Fibroblast of skin of left biceps (primary cell): Measurements from ENCODE around the gene CHN1.

Experiments used
- DNase-seq, 2 experiments: peaks; one replicate each; pipeline ENCODE4 v3.0.0-alpha.2; 2013; ENCODE audit warnings: low read depth in 2 of 2

CHN1 gene

GRCh38 chr2:174768557-174768956, 236.6 kb downstream of the CHN1 start:
- no peak for DNase-seq

DNA sequence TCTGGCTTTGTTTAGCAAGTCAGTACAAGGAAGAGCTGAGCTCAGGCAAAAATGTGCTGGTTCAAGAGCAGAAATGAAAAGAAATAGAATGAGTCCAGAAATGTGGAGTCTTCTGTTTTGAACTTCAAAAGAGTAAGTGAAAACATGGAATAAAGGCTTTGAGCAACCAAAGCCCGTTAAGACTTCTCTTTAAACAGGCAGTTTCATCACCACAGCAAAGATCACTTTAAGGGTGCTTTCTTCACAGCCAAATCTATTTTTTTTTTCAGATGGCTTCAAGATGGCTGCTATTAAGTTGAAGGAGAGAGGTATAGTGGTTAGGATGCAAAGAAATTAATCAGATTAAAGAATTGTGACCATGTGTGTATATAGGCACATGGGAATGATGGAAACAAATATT, 238.9 kb downstream of the CHN1 start:
- no peak for DNase-seq

- no peak for DNase-seq
Observed at GRCh38 chr2:174765576-174765975, 239.6 kb downstream of the CHN1 start.

GRCh38 chr2:174764280-174765255, 240.6 kb downstream of the CHN1 start, which contains the start of gene CHRNA1:
CHRNA1 (minus strand) TSS chr2:174764472; CDS start chr2:174764394, 78 bp downstream.
- DNase-seq = no peak

DNA sequence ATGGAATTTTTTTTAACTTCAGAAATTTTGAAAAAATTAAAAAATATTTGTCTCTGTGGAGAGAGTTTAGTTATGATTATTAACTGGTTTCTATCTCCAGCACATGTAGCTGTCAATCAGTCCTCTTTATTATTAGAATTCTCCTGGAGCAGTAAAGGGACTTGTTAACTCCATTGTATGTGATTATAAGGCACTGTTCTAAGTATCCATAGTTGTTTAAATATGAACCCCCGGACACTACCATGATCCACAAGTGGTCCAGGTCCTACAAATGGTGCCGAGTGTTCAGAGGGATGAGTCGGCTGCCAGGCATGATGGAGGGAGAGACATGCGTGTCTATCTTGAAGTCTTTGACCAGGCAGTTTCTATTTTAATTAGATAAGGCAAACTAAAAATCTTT, 241.4 kb downstream of the CHN1 start:
- DNase-seq = no peak

- DNase-seq = no peak
Observed at GRCh38 chr2:174762464-174762863, 242.7 kb downstream of the CHN1 start.

- DNase-seq = no peak
Observed at GRCh38 chr2:174761837-174762236, 243.3 kb downstream of the CHN1 start.

GRCh38 chr2:174760845-174761473, 244.2 kb downstream of the CHN1 start:
- no peak for DNase-seq

DNA sequence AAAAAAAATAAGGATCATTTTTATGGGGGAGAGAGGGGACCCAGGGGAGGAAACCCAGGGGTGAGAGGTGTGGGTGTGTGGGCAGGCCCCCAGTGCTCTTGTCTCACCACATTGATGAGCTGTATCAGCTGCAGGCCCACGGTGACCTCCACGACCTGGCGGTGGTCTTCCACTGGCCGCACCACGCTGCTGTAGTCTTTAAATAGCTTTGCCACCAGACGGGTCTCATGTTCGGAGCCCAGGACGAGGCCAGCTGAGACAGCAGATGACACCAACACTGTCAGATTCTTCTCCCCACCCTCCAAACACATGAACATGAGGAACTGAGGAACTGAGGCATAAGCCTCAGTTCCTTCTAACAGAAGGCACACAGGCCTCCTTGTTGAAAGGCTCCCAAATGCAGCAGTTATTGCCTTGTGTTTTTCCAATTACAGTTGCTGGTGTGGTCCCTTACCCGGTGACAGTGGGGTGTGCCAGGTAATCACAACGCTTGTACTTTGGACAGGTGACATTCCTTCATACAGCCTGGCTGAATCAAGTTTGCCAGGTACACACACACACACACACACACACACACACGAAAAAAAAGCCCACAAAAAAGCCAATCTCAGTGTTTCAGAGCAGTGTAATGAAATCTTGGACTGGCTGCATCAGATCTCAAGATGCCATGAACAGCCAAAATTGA, 245.7 kb downstream of the CHN1 start:
- no peak for DNase-seq

DNA sequence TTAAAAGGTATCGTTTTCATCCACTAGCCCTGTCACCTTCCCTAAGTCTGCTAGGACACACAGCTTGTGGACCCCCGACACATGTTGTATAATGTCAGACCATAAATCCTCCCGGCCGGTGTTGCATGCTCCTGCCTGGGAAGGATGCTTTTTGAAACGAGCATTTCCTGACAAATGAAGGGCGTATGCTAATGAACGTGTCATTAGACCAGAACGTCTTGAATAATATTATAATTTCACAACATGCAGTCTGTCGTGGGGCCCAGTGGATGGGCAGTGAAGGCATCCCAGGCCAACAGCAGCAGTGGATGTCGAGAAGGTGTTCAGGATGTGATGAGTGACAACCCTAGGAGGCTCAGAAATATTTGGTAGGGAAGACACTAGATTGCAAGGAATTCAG, 248.4 kb downstream of the CHN1 start:
- DNase-seq = no peak

- DNase-seq = no peak
Observed at GRCh38 chr2:174753038-174753633, 252.0 kb downstream of the CHN1 start.

DNA sequence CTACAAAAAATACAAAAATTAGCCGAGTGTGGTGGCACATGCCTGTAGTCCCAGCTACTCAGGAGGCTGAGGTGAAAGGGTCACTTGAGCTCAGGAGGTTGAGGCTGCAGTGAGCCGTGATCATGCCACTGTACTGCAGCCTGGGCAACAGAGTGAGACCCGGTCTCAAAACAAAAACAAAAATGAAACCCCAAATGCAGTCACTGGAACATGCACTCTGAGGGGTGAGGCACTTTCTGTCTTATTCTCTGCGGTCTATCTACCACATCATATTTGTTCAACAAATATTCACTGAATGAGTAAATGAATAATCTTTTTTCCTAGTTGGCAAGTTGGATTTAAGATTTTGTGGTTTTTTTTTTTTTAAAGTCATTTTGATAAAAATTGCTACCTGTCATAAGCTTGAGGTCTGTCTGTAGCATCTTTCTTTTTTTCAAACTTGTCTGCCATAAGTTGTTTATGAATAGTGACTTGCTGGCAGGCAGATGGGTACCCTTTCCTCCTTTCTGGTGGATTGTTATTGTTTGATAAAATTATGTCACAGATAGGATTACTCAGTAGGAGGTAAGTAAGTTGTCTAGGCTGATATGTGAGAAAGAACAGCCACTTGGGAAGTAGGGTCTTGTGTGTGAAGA, 252.7 kb downstream of the CHN1 start:
- no peak for DNase-seq

DNA sequence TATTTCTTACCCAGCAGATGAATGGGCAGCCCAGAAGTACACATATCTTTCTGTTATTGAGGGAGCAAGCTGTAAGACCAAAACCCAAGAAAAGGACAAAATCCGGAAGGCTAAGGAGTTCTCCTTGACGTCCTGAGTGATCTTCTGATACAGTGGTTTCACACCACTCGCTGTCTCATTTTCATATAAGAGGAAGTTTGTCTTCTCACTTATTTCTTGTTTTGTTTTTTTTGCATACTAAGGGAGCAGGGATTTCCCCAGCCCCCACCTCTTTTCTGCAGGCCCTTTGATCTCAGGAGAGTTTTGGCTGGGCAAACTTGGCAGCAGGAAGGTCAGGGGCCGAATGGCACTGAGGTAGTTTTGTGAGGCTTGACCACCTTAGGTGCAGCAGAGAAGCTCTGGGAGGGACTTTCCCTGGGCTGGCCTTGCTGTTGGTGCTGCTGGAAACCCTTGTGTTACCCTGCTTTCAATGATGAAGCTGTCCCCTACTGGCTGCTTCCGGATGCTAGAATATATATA, 254.2 kb downstream of the CHN1 start:
- DNase-seq = no peak

- no peak for DNase-seq
Observed at GRCh38 chr2:174749793-174750192, 255.4 kb downstream of the CHN1 start.

DNA sequence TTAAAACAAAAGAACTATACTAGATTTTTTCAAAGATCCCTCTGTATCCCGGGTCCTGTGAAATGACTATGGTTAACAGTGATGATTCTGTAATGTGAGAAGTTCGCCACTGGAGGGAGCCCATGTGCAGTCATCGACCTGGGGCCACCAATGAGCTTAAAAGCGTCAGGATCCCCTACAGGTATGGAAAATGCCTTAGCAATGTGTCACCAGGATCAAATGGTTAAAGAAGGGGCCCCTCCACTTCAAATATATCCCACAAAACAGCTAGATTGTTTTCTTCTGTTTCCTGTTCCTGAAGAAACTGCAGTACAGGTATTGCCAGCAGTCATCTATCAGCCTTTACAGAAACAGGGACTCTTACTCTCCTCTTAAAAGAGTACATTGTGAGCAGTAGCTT, 256.2 kb downstream of the CHN1 start:
- peak in 1 of 2 experiments; percentile 10 for DNase-seq
